NCI-H2227 treated with DMSO at 0.1 percent for 48 hours (cell line): ENCODE data around the gene PLA2G2E.

Experiments
- DNase-seq: peaks from one replicate; lab custom pipeline; 2025; lab: John Stamatoyannopoulos, UW

Gene PLA2G2E, protein sequence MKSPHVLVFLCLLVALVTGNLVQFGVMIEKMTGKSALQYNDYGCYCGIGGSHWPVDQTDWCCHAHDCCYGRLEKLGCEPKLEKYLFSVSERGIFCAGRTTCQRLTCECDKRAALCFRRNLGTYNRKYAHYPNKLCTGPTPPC

DNA sequence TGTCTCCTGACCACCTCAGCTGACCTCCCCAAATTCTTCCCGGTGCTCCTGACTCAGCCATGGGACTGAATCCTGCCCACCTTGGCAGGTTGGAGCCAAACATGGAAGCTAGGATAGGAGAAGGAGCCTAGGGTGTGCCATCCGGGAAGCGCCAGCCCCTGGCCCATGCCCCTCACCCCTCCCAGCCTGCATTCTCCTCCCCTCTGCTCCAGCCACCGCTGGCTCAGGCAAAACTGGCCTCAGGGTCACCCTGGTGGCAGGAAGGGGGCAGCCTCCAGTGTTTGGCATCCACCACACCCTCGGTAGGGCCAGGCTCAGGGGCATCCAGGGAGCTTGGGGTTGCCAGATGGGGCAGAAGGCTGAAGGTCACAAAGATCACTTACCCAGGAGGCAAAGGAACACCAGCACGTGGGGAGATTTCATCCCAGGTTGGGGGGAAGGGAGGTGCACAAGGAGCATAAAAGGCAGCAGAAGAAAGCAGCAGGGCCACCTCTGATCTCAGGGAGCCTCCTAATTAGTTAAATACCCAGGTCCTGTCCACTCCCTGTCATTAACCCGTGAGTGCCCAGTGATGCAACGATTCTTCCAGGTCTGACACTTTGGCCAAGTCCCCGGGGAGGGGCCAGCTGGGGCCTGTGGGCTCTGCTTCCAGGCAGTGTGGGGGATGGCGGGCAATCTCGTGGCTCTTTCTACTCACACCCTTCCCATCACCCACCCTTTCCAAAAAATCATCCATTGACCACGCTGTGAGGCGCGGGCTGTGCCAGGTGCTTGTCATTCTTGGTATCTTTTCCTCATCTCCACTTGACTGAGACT, at the start of gene PLA2G2E:
PLA2G2E (minus strand) TSS at position 481 of the 816 bp plus-strand sequence; CDS start at position 423, 58 bp downstream.
- DNase-seq, result no peak

DNA sequence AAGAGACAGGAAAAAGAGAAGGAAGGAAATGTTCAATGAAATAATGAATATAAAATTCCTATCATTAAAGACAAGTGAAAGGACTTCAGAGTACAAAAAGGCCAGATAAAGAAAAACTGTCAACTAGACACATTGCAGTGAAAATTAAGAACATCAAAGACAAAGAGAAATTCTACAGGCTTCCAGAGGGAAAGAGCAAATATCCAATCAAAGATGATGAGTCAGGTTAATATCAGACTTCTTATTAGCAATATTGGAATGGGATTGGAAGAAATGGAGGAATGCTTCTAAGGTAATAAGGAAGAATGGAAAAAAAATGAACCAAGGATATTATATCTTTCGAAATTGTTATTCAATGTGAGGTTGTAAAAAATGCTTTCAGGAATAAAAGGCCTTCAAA, 48.2 kb upstream of the PLA2G2E start:
- no peak for DNase-seq

DNA sequence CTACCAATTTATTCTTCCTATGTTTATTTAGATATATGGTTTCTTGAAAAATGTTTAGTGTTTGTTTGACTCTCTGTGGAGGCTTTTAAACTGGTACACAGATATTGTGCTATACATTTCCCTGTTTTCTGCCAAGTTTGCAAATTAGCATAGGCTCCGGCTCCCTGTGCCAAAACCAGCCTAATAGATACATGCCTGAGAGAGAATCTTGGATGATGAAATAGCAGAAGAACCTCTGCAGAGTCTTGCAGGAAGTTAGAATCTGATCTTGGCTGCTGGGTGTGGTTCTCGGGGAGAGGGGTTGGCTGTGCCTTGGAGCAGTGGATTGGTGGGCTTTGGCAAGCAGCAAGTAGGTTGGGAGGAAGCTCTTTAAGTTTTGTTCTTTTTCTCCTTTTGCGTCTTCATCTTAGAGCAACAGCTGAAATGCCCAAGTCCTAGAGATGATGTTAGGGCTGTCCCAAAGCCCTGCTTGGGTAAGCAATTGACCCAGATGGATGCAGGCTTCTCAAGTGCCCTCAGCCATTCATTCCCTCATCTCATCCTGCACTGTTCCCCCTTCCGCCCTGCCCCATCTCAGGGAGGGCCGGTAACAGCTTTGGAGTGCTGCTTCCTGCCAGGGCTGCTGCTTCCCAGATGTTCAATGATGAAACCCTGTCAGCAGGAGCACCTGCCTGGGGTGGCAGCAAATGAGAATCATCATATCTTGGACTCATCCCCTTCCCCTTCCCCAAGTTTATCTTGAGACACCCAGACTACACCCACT, 46.7 kb upstream of the PLA2G2E start:
- DNase-seq, result no peak

DNA sequence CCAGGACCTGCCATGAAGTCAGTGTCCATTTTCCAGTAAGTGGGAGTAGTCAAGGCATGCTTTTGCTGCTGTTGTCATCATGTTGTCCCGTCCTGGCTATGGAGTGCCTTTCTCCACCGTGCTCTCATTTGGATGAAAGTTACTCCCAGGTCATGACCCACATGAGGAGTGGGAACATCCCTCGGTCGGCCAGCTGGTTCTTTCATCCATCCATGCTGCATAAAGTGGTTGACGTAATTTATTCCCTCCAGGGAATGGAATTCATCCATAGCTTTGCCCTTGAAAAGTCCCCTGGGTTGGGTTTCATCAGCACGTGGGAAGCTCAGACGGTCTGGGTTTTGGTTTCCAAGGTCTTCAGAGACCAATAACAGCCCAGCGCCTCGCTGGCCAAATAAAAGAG, 44.4 kb upstream of the PLA2G2E start:
- DNase-seq, result no peak

DNA sequence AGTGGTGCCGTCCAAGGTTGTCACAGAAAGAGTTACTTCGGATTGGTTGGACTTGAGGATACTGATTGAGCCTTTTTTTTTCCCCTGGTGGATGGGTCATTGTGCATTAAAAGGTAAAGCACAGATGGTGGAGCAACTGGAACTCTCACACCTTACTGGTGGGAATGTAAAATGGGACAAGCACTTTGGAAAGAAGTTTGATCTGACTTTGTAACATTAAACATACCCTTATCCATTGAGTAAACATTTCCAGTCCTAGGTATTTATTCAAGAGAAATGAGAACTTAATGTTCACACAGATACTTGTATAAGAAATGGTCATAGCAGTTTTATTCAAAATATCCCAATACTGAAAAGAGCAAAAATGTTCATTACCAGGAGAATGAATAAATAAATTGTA, 41.1 kb upstream of the PLA2G2E start:
- DNase-seq, result no peak

DNA sequence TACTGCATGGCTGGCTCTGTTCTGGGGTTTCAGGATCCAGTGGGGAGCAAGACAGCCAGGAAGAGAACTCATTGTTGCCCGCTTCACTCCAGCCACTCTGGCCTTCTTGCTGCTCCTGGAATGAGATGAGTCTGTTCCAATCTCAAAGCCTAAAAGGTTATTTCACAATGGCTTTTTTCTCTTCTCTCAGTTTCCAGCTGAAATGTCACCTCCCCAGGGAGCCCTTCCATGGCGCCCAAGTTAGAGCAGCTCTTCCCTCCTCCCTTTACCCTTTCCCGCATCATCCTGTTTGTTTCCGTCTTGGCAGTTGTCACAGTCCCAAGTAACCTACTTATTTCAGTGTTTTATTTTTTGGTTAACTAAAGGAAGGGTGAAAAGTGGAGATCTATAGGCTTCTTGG, 40.2 kb upstream of the PLA2G2E start:
- no peak for DNase-seq

DNA sequence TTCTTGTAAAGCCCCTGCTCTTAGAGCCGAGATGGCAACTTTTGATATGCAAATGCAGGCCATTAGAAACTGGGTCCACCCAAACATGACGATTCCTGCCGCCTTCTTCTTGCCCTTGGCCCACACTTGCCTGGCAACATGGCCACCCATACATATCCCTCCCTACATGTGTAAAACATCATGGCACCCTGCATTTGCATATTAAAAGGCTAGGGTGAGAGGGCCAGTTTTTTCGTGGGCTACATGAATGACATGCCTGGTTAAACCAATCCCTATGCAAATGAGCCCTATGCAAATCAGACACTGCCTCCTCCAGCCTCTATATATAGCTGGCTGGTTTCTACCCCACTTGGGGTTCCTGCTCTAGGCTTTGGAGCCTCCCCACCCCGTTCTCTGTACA, 37.2 kb upstream of the PLA2G2E start:
- no peak for DNase-seq

DNA sequence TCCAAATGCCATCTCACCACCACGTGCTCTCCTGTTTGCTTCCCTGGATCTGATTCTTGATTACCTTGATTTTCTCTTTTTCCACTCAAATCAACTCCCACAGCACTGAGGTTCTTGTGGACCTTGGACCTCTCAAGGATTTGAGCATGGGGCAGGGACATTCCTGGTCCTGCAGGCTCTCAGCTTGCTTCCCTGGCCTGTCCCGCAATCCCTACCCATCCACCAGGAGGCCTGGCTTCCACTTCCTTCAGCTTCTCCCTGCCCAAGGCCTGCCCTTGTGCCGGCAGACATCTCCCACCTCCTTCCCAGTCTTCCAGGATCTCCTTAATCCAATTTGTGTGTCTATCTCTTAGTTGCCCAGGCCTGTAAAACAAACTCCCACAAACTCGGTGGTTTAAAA, 34.4 kb upstream of the PLA2G2E start:
- DNase-seq, result no peak

DNA sequence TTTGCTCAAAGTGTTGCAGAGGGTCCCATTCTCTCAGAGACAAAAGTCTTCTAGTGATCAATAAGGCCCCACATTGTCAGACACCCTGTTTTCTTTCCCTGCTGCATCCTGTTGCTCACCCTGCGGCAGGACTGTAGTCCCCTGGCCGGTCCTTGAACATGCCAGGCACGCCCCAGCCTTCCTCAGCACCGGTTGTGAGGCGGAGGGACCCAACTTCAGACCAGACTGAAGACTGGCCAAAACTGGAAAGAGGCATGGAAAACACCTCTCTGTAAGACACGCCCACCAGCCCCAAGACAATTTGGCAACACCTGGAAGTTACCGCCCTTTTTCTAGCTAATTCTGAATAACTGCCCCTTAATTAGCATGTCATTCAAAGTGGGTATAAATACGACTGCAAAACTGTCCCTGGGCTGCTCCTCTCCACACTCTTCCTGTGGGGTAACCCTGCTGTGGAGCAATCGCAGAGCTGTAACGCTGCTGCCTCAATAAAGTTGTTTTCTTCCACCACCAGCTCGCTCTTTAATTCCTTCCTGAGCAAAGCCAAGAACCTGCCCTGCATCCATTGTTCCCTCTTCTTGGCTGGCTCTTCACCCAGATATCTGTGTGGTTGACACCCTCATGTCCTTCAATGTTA, 32.2 kb upstream of the PLA2G2E start:
- DNase-seq, result no peak

DNA sequence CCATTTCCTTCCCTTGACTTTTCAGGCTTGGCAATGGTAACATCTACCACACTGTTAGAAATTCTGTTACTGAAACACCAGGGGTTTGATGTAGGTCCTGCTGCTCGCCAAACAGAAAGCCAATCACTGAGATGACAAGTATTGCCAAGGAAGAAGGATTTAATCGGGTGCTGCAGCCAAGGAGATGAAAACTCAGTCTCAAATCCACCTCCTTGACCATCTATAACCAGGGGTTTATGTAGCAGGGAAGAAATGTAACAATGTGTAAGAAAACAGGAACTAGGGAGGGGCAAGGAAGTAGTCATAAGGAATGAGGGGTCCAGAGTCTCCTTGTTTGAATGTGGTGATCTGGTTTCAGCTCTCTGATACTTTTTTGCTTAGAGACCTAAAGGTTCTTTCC, 30.6 kb upstream of the PLA2G2E start:
- DNase-seq, result no peak

DNA sequence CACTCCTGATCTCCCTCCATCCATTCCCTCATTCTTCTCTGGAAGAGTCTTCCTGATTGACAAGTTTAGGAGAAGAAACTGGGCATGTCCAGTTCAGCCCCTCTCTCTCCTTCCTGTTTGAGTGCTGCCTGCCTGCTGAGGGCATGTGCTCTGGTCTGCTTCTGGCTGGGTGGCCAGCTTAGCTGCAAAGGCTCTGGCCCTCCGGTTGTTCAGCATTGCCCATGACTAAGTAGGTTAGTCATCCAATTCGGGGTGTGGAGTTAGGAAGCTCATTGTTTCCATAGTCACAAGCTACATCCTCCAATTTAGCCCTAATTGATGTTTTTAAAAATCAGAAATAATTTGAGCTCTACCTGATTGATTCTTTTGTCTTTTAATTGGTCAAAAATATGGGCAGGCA, 25.6 kb upstream of the PLA2G2E start:
- DNase-seq, result no peak

DNA sequence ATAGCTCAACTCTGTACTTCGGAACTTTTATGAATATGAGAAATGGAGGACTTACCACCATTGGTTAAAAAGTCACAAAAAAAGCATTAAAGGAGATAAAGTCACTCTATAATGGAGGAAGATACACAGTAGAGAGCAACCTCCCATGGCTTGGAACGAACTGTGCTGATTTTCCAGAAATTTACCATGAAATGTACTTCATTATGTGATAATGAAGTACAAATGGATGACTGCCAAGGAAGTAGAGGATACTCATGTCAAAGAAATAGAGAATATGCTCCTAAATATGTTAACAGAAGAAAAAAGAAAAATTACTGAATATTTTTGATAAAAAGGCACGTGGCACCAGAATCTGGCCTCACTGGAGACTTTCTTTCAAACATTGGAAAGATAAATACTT, 23.6 kb upstream of the PLA2G2E start:
- no peak for DNase-seq

DNA sequence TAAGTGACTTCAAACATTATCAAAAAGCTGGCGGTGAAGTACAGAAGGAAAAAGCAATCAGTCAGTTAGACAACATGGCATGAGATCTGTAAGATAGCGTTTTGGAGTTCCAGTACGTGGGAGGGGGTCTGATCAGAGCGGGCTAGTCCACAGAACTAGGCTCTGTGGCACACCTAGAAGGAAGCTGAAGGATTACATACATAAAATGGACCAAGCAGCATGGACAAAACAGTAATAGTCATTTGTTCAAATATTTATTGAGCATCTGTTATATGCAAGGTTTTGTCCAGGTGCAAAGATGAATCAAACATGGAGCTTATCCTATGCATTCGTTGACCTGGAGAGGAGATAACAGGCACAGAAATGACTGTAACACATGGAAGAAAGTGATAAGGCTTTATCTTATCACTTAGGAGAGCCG, 22.9 kb upstream of the PLA2G2E start:
- DNase-seq, result no peak

DNA sequence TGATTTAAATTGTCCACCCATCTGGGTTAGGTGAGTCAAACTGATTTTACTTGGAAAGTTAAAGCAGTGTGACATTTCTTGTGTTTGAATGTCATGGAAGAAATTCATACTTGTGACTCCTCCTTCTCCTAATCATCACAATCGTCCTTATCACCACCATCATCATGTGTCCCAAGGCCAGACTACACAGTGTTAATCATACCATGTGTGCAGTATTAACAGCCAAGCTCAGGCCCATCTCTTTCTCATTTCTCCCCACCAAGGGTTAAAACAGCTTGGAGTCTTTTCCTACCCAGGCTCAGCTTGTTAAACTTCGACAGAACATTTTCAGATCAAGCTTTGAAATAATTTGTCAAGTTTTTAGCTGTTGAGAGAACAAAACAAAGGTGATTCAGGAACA, 22.5 kb upstream of the PLA2G2E start:
- DNase-seq, result no peak

DNA sequence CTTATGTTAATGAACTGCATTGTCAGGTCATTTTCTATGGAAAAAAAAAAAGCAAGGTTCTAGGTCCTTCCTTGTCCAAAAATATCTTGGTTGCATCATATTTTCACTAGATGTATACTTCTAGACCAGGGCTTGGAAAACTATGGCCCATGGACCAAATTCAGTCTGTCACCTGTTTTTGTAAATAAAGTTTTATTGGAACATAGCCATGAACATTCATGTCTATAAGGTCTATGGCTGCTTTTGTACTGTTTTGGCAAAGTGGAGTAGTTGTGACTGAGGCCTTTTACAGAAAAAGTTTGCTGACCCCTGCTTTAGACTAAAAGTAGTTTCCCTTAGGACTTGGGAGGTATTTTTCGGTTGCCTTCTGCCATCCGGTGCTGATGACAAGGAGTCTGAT, 19.2 kb upstream of the PLA2G2E start:
- no peak for DNase-seq

DNA sequence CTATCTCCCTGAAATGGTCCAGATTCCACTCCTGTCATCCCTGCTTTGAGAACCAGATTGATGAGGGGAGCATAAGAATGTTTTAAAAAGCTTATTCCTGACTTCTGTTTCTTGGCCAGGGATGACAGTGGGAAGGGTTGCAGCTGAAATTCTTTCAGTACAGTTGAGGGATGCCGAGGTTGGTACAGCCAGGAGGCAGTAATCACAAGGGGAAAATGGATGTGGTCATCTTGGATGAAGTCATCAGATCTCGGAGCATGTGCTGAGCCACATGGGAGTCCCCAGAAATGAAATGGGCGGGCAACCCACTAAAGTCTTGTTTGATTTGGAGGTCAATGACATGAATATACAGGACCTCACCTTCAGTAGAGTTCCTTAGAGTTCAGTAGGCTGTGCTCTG, 18.7 kb upstream of the PLA2G2E start:
- no peak for DNase-seq

DNA sequence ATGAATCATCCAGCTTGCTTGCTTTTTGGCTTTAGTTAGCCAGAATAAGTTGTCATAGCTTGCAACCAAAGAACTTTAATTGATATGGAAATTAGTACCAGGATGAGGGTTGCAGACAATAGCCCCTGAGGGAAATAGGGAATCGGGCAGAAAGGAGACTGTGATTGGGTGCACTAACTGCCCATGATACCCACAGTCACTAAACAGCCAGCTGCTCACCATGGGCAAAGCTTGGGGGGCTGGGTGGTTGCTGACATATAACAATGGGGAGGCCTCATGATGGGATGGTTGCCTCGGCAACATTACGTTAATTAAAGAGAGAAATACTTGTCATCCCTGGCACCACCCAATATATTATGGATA, 17.8 kb upstream of the PLA2G2E start:
- DNase-seq, result no peak

DNA sequence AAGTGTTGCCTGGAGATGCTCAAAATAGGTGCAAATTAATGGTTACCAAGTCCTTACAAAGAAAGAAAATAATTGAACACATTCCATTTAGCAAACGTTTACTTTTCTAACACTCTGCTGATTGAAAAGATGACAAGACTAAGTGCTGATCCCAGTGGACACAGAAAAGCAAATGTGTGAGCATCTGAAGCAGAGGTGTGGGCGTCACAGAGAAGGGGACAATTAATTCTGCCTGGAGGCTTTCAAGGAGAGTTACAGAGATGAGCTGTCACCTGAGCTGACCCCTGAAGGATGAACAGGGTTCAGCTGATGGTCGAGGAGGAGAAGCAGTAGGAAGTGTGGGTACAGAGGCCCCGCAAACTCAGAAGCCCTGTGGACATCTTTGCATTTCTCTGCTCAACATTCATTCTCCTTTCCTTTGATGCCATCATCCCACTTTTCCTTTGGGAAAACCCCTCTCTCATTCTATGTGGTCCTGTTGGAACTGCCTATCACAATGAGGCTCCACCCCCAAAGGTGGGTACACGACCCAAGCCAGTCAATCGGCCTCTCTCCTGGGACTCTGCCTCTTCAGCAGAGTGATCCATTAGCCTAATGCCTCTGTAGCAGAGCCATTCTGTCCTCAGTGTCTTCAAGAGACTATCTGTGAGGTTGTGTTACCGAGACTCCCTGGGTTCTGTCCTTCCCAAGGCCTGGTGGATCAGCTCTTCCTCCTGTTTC, 17.2 kb upstream of the PLA2G2E start:
- peak; percentile 78 for DNase-seq

DNA sequence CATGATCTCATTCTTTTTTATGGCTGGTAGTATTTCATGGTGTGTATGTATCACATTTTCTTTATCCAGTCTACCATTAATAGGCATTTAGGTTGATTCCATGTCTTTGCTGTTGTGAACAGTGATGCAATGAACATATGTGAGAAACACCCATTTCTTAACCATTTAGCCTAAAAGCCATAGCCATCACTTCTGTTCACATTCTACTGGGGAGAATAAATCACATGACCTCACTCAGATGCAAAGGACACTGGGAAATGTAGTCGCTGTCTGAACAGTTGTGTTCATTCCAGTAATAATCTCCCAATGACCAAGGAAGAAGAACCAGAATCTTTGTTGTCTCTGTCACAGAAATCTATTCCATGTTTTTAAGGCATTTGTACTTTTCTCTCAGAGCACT, 15.1 kb upstream of the PLA2G2E start:
- DNase-seq, result no peak

DNA sequence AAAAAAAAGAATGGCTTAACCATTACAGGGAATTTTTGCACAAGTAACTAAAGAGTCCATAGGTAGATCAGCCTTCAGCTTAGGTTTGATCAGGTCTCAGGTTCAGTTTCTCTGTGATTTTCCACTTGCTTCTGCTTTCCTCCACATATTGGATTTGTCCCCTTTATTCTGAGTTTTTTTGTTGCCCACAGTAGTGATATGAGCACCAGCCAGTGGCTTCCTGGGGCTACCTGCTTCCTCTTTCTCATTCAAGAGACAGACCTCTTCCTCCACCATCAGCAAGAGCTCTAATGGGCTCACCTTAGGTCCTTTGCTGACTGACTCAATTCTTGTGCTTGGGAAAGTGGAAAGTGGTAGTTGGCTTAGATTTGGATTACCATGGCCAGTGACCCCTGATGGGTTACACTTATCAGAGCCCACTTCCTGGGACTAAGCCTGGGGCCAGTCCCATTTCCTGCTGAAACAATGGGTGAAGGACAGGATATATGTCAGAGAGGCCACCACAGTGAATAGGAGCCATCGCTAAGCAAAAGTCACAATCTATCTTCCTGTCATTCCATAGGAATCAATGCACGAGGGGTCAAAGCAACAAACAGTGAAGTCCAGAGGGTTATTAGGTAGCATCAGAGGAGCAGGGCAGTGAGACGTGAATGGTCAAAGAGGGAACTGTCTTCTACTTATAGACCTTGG, 12.8 kb upstream of the PLA2G2E start:
- no peak for DNase-seq

DNA sequence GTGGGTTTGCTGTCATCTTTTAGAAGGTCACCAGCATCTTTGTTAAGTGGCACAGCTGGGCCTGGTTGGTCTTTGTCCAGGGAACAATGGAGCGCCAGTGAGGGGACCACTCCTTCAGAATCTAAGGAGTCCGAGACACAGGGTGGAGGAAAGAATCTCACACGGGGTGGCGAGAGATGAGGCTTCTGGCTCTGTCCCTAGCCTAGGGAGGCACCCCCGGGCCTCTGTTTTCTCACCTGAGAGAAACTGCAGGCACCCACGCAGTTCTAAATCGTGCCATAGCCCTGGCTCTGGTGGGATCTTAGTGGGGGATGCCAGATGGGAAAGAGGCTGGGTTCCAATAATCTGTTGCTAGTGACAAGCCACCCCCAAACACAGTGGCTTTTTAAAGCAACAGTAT, 10.9 kb upstream of the PLA2G2E start:
- no peak for DNase-seq

DNA sequence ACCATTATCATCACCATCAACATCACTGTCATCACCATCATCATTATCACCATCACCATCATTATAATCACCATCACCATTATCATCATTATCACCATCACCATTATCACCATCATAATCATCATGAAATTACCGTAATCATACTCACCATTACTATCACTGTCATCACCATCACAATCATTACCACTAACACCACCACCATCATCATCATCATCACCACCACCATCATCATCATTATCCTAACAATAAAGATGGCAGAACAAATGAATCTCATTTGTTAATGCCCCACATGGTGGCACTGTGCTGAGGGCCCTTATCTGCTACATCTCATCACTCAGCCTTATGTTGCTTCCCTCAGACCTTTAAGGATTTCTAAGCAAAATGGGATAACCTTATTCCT, 9.4 kb upstream of the PLA2G2E start:
- DNase-seq, result no peak
